AG20443 (cell line): ENCODE data around the gene EIF4E2.

Experiments used
- DNase-seq: peaks from one replicate; pipeline ENCODE4 v3.0.0; 2012; ENCODE audit warnings: low spot score, mixed read lengths

EIF4E2 gene

DNA sequence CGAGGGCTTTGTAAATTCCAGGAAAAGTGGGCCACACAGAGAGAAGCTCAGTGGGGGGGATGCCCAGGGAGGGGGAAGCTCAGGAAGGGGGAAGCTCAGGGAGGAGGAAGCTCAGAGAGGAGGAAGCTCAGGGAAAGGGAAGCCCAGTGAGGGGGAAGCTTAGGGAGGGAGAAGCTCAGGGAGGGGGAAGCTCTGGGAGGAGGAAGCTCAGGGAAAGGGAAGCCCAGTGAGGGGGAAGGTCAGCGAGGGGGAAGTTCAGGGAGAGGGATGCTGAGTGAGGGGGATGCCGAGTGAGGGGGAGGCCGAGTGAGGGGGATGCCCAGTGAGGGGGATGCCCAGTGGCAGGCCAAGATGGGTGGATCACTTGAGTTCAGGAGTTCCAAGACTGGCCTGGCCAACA, 11.8 kb upstream of the EIF4E2 start:
- no peak for DNase-seq

DNA sequence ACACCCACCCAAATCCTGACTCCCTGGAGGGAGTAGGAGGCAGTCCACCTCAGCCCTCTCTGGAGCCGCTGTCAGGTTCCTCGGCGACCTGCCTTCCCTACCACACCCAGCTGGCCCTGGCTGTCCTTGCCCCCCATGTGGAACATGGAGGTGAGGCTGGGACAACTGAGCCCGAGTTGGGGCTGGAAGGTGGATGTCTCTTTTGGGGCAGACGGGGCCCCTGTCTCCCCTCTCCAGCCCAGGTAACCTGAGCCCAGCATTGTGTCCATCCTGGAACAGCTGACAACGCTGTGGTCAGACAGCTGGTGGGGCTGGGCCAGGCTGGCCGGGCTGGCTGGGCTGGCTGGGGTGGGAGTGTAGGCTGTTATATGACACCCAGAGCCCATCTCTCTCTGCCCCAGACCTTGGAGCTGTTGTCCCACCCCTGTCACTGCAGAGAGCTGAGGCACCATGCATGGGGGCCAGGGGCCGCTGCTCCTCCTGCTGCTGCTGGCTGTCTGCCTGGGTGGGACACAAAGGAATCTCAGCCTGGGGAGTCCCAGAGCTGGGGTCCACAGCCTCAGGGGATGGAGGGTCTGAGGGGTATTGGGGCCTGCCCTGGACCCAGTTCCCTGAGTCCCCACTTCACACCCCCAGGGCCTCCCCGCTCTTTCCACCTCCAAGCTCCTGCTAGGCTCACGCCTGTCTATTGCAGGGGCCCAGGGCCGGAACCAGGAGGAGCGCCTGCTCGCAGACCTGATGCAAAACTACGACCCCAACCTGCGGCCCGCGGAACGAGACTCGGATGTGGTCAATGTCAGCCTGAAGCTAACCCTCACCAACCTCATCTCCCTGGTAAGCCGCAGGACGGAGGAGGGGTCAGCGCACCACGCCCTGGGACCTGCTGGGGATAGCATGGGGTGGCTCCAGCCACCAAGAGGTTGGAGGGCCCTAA, 10.9 kb upstream of the EIF4E2 start, which contains the start of gene CHRNG:
CHRNG (plus strand) TSS at position 395 of the 934 bp plus-strand sequence; CDS start at position 451, 56 bp downstream.
- peak; percentile 9 for DNase-seq

DNA sequence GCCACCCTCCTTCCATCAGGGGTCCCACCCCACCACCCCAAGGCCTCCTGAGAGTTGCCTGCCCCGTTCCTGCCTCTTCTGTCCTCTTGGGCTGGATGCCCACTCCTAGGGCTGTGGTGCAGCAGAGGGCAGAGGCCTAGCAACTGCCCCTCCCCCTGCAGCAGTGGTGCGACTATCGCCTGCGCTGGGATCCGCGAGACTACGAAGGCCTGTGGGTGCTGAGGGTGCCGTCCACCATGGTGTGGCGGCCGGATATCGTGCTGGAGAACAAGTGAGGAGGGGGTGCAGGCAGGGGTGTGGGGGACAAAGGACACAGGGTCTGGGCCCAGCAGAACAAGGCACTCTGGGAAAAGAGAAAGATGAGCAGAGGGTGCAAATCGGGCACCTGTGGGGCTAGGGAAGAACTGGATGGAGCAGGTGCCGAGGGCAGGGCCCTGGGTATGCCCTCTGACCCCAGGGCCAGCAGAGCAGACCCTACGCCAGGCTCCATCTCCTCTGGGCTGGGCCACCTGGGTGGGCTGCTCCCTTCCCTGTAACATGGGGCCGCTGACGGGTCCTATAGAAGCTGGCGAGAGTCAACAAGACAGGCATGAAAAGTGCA, 9.9 kb upstream of the EIF4E2 start:
- DNase-seq, result no peak

DNA sequence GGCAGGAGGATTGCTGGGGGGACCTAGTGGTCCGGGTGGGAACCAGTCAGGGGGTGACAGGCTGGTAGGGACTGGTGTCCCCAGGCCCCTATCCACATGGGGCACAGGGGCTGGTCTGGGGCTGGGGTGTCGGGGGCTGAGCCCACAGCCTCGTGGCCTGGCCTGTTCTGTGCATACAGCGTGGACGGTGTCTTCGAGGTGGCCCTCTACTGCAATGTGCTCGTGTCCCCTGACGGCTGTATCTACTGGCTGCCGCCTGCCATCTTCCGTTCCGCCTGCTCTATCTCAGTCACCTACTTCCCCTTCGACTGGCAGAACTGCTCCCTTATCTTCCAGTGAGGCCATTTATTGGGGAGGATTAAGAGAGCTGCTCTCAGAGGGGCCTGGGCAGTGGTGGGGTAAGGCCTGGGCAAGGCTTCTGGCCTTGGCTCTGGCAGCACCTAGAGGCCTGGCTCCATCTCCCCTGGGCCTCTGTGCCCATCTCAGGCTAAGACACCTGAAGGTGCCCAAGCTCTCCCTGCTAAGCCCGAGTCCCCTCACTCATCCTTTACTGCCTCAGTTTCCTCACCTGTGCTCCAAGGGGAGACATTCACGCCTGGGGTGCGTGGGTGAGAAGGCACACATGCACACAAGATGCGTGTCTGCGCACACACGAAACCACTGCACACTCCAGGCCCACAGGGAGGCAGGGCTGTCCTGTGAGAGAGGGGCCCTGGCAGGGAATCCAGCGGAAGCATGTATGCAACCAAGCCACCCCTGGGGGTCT, 9.1 kb upstream of the EIF4E2 start:
- peak; percentile 9 for DNase-seq

DNA sequence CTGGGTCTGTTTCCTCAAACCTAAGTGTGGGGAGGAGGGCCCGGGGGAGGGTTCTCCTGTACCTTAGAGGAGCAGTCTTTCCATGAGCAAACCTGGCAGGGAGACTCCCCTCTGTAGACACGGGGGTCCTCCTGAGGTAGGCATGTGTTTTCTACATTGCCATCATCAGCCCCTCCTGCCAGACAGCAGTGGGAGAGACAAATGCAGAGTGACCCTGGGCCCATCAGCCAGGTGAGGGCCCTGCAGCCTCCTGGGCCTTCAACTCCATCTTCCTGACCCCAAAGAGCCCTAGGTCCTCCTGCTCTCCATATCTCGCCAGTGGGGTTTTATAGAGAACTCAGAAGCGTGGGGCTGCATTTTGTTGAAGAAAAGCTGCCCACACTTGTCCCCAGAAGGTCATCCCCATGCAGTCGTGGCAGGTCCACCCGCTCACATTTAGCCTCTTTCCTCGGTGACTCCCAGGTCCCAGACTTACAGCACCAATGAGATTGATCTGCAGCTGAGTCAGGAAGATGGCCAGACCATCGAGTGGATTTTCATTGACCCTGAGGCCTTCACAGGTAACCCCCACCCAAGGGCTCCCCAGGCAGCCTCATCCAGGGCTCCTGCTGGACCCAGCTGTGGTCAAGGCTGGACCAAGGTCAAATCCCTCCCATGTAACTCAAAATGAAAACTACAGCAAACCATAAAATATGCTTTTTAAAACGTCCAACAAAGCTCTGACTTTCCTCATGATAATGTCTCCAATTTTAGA, 8.4 kb upstream of the EIF4E2 start:
- DNase-seq, result no peak

DNA sequence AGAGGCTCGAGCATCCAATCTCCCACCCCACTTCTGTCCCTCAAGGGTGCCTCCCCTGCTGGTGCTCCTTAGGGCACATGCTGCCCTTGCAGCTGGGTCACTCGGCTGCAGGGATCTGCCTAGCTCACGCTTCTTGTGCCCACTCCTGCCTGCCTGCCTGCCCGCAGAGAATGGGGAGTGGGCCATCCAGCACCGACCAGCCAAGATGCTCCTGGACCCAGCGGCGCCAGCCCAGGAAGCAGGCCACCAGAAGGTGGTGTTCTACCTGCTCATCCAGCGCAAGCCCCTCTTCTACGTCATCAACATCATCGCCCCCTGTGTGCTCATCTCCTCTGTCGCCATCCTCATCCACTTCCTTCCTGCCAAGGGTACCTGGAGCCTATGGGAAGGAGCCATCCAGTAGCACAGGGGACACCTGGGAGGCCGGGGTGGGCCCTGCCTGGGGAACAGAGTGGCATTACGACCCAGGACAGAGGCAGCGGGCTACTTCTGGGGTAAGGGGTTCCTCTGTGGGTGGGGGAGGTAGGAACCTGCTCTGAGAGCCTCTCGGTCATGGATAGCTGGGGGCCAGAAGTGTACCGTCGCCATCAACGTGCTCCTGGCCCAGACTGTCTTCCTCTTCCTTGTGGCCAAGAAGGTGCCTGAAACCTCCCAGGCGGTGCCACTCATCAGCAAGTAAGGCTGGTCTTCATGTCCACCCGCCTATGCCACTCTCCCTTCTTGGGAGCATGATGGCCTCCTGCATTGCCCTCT, 7.6 kb upstream of the EIF4E2 start:
- DNase-seq, result no peak

DNA sequence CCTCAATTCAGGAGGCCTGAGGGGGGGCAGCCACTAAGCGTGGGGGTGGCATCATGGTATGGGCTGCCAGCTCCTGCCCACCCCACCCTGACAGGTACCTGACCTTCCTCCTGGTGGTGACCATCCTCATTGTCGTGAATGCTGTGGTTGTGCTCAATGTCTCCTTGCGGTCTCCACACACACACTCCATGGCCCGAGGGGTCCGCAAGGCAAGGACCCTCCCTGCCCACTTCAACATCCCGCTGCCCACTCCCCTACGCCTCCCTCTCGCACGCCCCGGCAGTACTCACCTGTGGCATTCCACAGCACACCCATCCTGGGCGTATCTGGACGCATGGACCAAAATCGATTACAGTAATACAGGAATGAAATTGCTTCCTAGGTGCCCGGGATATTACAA, 7.0 kb upstream of the EIF4E2 start:
- DNase-seq, result no peak

DNA sequence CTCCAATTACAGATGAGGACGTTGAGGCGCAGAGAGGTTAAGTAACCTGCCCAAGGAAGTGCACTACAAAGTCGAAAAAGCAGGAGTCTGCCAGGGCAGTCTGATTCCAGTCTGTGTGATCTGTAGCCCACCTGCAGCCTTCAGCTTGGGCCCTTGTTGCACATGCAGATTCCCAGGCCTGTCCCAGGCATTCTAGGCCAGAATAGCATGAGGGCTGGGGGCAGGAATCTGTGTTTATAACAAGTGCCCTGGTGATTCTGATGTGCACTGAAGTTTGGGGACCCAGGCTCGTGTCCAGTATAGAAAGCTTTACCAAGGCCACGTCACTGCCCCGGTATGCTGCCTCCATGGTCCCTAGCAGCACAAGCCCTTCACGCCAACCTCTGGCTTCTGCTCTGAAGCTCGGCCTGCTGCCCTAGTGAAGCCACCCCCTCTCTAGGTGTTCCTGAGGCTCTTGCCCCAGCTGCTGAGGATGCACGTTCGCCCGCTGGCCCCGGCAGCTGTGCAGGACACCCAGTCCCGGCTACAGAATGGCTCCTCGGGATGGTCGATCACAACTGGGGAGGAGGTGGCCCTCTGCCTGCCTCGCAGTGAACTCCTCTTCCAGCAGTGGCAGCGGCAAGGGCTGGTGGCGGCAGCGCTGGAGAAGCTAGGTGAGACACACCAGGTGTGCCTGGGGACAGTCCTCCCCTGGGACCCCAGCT, 6.4 kb upstream of the EIF4E2 start:
- no peak for DNase-seq

DNA sequence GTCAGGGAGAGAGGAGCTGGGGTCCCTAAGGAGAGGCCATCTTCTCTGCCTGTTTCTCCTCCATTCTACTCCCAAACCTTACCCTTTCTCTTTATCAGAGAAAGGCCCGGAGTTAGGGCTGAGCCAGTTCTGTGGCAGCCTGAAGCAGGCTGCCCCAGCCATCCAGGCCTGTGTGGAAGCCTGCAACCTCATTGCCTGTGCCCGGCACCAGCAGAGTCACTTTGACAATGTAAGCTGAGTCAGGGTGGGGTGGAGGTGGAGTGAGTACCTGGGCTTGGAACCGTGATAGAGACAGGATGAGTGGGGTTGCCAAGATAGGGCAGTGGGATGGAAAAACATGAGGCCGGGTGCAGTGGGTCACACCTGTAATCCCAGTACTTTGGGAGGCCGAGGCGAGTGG, 5.8 kb upstream of the EIF4E2 start:
- no peak for DNase-seq

DNA sequence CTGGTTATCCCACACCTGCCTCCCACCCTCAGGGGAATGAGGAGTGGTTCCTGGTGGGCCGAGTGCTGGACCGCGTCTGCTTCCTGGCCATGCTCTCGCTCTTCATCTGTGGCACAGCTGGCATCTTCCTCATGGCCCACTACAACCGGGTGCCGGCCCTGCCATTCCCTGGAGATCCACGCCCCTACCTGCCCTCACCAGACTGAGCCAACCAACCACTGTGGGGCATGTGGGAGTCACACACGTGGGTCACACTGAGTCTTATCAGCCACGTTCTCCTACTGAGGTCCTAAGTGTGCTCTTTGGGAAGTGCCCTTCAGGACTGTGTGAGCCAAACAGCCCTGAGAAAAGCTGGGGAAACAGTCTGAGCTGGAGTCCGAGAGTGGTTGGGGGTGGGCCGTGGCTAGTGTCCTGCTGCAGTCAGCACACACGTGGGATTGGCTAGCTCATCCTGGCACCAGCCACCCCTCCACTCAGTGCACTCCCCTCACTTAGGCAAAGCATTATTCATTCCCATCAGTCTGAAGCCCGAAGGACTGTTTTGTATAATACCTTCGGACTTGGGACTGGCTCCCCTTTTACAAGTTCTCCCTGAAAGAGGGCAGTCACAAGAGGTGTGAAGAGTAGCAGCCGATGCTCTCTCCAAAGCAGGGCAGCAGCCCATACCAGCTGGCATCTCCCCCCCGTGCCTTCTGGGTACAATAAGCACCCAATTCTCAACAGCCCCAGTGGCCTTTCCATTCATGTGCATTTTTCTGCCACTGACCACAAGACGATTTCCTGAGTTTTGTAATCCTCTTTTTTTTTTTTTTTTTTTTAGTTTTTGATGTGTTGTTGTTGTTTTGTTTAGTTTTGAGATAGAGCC, 4.7 kb upstream of the EIF4E2 start:
- DNase-seq, result no peak

DNA sequence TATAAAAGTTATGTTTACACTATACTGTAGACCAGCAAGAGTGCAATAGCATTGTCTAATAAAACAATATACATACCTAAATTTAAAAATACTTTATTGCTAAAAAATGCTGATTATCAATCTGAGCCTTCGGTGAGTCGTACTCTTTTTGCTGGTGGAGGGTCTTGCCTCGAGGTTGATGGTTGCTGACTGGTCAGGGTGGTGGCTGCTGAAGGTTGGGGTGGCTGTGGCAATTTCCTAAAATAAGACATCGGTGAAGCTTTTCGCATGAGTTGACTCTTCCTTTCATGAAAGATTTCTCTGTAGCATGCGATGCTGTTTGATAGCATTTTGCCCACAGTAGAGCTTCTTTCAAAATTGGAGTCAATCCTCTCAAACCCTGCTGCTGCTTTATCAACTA, 2.5 kb upstream of the EIF4E2 start:
- no peak for DNase-seq

DNA sequence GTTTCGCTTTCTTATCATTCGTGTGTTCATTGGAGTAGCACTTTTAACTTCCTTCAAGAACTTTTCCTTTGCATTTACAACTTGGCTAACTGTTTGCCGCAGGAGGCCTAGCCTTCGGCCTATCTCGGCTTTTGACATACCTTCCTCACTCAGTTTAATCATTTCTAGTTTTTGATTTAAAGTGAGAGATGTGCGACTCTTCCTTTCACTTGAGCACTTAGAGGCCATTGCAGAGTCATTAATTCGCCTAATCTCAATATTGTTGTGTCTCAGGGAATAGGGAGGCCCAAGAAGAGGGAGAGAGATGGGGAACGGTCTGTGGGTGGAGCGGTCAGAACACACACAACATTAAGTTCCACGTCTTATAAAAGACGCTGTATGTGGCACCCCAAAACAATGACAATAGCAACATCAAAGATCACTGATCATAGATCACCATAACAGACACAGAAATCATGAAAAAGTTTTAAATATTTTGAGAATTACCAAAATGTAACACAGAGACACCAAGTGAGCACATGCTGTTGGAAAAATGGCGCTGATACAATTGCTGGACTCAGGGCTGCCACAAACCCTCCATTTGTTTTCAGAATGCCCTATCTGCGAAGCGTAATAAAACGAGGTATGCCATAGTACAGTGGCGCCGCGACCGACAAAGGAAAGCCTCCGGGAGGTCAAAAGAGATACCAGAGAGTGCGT, 685 bp upstream of the EIF4E2 start:
- DNase-seq, result no peak

DNA sequence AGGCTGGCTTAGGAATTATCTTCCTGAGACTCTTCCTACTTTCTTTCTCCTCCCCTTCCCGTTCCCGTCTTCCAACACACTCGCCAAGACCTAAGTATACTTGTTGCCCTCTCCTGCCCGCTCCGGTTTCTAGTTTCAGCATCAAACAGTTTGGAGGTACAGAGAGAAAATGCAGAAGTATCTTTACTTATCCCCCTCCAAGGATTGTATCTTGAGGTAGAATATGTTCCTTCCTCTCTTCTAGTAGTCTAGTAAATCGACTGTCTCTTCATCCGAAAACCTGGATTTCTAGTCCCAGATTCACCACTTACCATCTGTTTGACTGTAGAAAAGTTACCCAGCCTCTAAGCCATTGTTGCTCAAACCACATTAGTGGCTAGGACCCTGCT, 755 bp downstream of the EIF4E2 start:
- no peak for DNase-seq

DNA sequence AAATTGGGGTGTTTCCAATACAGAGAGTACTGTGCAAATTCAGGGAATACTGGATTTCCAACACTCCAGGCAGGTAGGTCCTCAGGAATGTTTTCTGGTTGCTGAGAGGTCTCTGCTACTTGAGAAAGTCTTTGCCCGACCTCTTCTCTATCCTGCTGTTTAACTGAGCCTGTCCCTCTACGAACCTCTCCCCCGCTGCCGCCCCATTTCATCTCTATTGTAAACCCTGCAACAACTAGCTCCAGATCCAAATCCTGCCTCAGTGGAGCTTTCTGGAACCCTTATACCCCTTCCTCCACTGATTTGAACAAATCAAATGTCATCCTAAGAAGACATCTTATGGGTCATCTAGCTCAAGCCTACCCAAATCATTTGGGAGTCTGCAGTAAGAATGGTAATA, 1.3 kb downstream of the EIF4E2 start:
- DNase-seq, result no peak

DNA sequence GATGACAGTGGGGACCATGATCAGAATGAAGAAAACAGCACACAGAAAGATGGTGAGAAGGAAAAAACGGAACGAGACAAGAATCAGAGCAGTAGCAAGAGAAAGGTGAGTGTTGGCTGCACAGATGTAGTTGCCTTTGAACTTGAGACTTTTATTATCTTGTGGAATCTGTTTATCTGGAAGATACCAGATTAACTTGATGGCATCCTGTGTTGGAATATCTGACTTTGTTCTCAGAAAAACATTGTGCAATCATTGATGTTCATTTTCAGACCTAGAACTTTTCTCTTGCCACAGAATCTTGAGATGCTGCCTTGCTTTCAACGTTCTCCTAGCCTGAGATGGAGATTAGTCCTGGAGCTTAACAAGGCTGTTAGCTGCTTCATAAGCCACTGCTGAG, 5.9 kb downstream of the EIF4E2 start:
- DNase-seq, result no peak

DNA sequence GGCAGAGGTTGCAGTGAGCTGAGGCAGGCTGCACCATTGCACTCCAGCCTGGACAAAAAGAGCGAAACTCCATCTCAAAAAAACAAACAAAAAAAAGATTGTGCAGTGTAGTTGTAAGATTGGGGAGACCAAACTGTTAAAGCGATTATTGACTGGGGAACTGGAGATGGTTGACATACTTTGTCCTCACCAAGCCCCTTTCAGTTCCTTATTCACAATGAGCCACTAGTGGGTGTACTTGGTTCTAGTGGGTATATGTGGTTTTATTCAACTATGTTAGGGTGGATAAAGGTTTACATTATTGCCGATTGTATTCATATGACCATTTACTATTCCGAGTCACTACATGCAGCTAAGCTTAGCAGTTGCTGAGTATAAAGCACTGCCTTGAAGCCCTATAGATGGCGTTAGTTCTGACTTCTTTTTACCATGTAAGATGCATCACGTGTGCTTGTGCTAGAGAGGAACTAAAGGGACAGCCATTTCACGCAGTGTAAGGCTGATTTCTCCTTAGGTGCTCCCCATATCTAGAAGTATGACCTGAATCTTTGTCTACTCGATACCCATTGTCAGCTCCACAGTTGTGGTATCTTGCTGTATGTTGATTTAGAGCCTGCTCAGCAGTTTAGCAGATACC, 12.1 kb downstream of the EIF4E2 start:
- DNase-seq, result no peak

DNA sequence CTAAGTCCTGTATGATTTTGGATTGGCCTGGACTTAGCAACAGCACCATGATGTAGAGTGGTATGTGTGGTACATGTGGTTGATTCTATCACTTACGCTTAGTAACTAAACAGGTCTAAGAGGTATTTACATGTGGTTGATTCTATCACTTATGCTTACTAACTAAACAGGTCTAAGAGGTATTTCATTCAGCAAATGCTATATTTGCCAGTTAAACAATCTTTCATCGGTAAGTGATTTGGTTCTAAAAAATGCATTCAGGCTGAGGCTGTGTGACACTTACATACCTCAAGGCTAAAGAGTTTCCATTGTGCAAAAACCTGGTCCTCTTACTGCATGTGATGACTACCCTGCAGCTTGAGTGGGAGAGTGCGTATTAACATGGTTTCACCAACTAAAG, 13.1 kb downstream of the EIF4E2 start:
- no peak for DNase-seq

DNA sequence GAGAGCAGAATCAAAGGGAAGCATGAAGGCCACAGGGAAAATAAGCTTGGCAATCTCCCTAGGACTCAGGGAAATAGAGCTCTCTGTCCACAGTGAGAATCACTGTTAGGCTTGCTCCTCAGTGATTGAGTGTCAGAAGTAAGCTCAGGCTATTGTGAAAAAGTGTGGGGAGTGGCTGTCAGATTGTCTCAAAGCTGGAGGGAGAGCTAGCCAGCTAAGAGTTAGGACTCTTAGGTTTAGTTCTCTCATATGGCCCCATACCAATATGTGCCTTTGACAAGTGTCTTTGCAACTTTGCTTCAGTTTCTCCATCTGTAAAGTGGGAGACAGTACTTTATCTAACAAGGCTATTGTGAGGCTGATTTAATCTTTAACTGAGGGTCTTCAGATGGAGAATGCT, 17.2 kb downstream of the EIF4E2 start:
- no peak for DNase-seq

DNA sequence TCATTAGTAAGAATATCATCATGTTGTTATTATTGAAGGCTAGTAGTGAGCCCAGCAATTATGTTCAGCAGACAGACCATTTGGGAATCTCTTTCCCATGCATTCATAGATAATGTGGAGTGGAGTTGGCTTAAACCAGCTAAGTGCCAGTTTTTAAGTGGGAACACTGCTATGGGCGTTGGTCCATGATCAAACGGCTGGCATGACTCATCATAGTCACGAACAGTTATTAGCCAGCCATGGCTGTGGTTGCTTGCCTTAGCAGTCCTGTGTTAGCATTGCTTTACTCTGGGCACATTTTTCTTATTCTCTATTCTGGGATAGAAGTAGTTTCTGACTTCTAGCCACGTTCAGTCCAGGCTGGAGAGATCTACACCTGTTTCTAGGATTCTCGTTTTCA, 17.7 kb downstream of the EIF4E2 start:
- peak; percentile 93 for DNase-seq
